ENCODE results near the gene SFXN3.

SFXN3 gene

DNA sequence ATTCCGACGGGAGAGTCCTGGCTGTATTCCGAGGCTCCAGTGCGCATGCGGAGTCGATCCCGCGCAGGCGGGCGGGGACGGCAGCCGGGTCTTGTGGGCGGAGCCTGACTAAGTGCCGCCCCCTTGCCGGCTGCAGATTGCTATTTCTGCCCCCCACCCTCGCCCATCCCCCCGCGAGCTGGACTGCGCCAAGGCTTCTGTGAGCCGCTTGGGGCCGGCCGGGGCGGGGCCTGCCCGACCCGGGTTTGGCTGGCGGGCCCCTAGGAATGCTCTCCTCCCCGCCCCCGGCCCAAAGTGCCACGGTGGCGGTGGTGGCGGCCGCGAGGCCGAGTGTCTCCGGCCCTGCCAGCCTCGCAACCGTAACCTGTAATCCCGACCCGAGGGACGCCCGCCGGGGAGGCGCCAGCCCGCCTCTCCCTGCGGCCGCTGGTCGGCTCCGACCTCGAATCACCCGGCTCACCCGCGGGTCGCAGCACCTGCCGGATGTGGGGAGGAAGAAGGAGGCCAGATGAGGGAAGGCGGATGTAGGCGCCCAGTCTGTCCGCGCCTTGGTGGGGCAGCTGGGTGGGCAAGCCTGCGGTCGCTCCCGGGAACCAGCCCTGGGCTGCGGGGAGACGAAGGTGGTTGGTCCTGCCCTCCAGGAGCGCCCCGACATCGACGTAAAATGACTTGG is 30.1 kb downstream of the SFXN3 start:
- DNase-seq = peak; percentile 78

DNA sequence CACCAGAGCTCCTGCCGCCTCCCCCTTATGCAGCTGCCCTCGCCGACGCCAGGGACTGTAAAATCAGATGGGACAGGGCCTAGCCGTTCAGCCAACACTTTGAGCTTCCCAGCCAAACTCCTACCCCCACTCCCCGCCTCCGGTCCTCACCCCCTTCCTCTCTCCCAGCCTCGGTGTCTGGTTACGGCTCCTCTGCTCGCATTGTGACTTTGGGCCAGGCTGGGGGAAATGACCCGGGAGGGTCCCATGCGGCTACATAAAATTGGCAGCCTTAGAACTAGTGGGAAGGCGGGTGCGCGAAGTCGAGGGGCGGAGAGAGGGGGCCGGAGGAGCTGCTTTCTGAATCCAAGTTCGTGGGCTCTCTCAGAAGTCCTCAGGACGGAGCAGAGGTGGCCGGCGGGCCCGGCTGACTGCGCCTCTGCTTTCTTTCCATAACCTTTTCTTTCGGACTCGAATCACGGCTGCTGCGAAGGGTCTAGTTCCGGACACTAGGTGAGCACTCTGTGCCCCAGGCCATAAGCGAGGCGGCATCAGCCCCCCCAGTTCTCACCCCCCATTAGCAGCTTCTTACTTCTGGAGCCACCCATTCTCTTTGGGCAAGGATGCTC is 30.7 kb downstream of the SFXN3 start, which contains the start of gene KAZALD1:
Gene KAZALD1, plus strand, starts transcription at position 366 of the 608 bp plus-strand sequence. CDS start 604 bp downstream, outside the sequence.
- DNase-seq = no peak

DNA sequence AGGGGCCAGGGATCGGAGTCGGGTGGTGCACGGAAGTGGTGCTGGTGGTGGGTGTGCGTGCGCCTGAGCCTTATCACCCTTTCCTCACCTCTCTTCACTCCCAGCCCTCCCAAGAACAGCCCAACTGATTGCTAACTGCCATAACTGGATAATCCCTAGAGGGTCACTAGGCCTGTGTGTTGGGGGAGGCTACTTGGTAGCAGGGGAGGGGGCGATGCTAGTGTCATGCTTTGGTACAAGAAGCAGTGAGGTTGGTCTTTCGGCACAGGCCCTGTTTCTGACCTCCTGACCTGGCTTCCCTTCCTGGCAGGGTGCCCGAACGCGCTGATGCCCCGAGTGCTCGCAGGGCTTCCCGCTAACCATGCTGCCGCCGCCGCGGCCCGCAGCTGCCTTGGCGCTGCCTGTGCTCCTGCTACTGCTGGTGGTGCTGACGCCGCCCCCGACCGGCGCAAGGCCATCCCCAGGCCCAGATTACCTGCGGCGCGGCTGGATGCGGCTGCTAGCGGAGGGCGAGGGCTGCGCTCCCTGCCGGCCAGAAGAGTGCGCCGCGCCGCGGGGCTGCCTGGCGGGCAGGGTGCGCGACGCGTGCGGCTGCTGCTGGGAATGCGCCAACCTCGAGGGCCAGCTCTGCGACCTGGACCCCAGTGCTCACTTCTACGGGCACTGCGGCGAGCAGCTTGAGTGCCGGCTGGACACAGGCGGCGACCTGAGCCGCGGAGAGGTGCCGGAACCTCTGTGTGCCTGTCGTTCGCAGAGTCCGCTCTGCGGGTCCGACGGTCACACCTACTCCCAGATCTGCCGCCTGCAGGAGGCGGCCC is 31.4 kb downstream of the SFXN3 start:
- peak; percentile 32 for DNase-seq

DNA sequence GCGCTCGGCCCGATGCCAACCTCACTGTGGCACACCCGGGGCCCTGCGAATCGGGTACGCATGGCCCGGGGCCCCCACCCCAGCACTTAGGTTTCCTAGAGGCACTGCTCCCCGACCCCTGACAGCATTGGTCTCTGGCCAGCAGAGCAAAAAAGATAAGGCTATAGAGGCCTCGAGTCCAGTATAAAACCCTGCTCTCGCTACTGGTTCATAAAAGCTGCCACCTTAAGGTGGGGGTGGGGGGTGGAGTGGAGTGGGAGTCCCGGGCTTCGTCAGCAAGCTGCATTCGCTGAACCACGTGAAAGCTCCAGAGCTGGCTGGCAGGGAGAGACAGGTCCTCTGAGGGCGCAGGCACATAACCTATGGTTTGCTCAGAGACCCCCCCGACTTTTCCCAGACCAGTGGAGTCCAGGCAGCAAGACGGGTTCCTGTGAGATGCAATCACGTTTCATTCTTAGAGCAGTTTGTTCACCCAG is 32.1 kb downstream of the SFXN3 start:
- no peak for DNase-seq

DNA sequence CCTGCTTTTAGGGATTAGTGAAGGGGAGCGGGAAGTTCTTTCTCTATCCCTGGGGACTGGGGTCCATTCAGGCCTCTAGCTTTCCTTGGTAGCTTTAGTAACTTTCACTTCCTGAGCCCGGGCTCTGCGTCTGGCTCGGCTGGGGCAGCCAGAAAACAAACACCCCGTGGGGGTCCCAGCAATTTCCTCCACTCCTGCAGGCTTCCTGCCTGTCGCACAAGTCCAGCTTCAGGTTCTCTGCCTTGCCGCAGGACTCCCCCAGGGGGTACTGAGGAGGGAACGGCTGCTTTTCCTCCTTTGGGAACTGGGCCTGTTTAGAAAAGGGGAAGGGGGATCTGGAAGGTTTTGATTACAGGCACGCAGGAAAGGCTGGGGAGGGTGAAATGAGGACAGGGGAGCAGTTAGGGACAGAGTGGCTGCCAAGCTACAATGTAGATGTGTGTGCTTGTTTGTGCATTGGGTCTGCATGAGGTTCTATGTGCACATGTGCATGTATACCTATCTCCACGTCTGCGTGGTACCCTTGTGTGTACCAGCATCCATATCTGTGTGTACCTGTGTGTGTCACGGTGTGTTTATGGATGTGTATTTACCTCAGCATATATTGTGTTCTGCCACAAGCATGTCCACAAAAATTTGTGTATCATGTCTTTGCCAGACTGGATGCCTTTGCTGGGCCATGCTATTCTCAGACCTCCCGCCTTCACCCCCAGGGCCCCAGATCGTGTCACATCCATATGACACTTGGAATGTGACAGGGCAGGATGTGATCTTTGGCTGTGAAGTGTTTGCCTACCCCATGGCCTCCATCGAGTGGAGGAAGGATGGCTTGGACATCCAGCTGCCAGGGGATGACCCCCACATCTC is 32.7 kb downstream of the SFXN3 start:
- no peak for DNase-seq

DNA sequence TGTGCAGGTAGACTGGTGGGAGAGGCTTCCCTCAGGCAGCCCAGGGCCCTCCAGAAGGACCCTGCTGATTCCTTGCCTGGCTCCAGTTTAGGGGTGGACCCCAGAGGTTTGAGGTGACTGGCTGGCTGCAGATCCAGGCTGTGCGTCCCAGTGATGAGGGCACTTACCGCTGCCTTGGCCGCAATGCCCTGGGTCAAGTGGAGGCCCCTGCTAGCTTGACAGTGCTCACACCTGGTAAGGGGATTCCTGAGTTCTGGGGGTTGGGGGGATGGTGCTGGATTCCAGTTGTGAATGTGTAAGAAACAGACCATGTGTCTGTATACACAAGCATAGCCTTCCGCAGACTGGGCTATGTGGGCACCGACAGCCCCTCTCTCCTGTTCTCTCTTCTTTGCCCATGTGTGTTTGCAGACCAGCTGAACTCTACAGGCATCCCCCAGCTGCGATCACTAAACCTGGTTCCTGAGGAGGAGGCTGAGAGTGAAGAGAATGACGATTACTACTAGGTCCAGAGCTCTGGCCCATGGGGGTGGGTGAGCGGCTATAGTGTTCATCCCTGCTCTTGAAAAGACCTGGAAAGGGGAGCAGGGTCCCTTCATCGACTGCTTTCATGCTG is 33.5 kb downstream of the SFXN3 start:
- no peak for DNase-seq

DNA sequence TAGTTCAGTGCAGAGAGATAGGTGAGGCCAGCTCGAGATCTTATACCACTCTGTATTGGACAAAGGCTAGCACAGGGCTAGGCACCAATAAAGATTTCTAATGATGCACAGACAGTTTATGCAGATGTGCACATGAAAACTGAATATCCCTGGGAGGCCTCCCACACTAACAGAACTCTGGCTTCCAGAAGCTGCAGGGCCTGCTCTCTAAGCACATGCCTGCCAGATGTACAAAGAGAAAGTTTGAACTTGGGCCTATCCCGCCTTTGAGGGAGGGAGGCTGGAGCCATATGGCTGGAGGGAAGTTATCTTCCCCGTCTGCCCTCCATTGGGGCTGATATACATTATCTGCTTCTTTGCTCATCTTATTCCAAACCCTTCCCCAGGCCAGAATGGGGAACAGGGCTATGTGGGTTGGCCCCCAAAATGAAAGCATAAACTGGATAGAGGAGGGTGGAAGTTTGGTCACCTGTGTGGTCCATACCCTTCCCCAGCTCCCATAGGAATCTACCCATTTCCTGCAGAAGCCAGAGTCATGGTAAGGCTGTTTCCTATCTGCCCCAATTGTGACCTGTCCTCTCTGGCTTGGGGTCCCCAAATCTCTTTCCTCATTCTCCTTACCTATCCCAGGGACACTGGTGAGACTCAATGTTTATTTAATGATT is 34.6 kb downstream of the SFXN3 start:
- DNase-seq = no peak

DNA sequence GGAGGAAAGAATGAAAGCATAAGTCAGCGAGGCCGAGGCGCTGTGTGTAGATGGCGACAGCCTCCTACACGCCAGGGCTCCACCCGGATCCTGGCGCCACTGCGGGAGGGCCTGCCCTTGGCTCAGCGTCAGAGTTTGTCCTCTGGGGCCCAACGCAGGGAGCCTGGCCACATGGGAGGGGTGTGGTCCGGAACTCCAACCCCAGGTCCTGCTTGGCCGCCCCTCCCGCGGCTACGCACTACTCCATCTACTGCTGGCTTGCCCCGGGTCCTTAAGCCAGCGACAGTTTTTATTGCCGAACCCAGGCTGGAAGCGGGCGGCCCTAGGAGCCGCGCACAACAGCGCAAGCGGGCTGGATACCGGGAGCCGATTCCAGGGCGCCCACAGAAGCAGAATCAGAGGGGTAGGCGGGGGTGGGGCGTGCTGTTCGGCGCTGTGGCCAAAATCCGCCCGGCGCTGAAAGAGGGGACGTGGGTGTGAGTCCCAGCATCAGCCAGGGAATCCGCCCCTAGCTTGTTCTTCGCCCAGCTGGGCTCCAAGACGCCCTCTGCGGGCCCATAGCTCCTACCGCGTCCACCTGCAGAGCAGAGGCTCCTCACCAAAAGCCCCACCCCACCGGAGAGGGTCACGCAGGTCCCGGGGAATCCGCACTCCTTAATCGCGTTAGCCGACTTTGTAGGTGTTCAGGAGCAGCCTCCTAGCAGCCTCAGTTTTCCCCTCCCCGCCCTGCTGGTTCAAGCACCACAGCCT is 35.3 kb downstream of the SFXN3 start:
- DNase-seq = peak; percentile 29

DNA sequence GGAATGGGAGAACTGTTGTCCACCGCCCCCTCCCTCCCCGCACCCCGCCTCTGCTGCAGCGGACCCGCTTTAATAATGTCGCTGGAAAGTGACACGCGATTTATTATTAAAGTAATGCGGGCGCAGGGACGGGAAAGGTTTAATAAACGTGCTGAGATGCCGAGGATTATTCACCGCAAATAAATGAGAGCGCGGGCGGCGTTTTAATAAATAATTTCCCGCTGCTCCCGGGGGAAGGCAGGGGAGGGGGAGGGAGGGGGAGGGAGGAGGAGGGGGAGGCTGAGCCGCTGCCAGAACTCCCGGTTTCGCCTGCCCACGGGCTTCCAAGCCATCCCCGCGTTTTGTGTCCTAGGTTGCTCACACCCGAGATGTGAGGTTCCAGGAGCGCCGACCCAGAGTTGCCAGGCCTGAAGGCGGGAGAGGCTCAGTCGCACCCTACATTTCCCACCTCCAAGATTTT is 35.9 kb downstream of the SFXN3 start:
- no peak for DNase-seq

DNA sequence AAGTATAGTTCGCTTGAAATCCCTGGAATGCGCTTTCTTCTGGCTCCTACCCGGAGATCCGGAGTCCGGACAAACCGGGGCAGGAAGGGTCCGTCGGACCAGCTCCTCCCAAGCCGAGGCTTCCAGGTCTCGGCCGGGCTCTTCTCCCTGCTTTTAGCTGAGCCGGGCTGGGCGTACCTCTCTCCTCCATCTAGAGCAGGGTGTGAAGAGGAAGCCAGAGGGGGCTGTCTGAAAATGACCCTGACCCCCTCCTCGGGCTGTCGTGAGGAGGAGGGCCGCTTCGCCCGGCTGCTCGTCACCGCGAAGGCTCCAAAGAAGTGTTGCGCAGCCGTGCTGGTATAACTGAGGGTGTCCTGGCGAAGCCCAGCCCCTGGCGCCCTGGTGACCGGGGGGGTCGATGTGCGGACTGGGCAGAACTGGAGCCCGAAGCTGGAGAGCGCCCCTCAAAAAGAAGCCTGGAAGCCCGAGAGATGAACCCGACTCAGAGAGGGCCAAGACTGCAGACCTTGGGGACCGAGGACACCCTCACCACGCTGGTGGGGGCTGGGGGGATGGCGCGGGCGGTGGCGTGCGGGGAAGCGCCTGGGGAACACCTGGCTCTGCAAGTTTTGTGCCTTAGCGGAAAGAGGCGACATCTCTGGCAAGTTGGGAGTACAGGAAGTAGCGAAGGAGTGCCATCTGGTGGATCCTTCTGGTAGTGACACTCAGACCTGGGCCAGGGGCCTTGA is 36.5 kb downstream of the SFXN3 start:
- DNase-seq = peak; percentile 56

DNA sequence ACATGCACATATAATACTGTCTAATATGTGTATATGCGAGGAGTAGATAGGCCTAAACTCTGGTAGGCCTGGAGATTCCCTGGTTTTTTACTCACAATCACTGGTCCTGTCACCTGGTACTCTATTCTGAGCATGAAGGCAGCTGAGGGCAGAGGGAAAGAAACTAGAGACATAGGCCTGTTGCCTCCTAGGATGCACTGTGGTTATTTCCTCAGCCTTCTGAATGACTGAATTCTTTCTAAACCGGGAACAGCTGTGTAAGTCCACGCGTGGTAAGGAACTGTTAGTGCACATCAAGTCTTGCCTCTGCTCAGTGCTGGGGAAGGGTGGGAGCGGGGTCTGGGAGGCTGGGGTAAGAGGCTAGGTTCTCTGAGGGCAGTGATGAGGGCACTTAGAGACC is 38.4 kb downstream of the SFXN3 start:
- DNase-seq = no peak

DNA sequence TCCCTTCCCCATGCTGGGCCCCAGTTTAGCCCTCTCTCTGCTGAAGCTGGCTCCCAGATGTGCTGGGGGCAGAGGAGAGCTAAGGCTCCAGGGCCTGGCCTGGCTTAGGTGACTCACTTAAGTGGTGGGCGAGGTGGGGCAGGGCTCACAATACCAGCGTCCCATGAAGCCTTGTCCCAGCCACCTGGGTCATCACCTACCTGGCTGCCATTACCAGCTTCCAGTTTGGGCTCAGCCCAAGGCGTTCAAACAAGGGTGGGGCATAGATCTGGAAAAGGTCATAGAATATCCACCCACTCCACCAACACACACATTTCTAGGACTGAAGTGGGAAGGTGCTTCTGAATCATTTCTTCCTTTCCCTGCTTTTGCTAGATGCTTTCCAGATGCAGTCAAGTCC is 39.1 kb downstream of the SFXN3 start:
- no peak for DNase-seq

DNA sequence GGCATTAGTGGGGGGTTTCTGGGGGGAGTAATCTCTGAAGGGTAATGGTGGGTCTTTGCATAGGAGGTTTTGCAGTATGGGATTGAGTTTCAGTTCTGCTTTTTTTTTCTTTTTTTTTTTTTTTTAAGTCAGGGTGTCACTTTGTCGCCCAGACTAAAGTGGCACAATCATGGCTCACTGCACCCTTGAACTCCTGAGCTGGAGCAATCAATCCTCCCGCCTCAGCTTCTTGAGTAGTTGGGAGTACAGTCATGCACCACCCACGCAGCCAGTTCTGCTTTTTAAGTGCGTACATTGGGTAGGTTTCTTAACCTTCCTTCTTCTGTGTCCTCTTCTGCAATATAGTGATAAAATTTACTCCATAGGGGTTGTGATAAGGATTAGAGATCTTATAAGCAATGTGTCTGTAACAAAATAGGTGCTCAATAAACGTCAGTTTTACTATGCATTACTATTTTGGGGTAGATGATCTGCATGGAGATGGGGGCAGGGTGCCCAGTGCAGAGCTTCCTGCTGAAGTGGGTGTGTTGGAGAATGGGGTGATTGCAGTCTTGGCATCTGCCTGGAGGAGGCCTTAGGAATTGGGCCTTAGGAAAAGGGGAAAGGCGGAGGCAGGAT is 40.3 kb downstream of the SFXN3 start:
- DNase-seq = no peak

DNA sequence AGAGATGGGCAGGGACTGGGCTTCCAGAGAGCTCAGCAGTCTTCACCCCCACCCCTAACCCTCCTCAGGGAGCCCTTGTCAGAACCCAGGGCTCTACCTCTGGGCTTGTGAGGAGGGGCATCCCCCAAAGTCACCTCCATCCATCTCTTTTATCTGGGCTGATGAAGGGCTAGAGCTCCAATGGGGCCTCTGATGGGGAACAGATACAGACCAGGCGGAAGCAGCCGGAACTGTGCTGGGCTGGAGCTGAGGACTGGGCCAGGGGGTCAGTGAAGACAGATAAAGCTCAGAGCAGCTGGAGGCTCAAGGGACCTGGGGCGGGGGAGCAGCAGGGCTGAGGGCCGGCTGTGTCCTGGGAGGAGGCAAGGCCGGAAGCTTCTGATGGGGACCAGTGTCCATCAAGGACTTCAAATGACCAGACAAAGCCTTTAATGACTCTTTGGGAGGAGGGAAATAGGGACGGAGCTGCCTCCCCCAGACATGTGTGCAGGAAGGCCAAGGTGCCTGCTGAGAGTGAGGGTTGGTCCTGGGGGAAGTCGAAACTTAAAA is 40.9 kb downstream of the SFXN3 start:
- no peak for DNase-seq

DNA sequence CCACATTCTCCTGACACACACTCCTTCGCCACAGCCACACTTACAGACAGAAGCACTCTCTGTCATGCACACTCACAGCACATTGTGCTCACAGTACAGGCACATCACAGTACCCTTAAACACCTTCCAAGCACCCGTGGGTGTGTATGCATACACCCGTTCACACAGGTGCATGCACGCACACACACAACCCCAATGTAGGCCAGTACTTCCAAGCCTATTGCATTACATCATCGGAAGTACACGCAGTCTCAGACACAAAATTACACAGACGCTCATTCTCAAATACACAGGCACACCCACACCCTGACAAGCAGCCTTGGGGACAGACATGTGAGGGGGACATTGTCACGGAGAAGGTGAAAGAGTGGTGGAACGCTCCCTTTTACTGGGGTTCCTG is 41.9 kb downstream of the SFXN3 start:
- DNase-seq = no peak

DNA sequence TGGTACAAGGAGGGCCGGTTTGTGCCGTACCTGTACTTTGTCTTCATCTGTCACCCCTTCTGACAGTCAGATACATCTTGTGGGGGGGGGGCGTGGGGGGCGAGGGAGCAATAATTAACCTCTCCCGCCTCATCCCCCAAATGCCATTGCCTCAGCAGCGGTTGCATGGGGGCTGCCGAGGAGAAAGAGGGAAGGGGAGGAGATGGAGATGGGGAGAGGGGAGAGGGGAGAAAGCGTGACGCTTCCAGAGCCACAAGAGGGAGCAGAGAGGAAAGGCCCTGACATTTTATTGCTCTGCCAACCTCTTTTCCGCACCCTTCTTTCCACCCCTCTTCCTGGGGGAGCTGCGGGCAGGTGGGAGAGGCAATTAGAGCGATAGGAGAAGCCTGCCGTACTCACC is 42.6 kb downstream of the SFXN3 start:
- no peak for DNase-seq

DNA sequence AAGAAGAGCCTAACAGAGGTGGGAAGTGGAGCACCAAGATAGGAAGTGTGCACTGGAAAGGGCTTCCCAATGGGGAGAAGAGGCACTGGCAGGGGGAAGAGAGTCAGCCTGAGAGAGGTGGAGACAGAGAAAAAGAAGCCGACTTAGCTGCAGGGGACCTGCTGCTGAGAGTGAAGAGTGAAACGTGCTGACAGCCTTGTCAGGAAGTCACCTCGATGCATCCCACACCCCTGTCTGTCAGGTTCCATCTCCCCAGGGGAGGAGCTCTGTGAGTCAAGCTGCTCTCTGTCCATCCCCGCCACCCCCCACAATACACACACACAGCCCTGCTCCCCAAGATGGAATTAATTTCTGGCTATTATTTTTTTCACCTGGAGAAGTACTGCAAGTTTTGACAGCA is 44.7 kb downstream of the SFXN3 start:
- no peak for DNase-seq

DNA sequence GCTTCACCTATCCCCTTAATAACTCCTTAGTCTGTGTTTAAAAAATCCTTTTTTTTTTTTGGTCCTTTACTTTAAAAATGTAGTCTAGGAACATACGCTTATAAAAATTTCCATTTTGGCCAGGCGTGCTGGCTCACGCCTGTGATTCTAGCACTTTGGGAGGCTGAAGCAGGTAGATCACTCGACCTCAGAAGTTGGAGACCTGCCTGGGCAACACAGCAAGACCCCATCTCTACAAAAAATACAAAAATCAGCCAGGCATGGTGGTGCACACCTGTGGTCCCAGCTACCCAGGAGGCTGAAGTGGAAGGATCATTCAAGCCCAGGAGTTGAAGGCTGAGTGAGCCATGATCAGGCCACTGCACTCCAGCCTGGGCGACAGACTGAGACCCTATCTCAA is 45.6 kb downstream of the SFXN3 start:
- no peak for DNase-seq

DNA sequence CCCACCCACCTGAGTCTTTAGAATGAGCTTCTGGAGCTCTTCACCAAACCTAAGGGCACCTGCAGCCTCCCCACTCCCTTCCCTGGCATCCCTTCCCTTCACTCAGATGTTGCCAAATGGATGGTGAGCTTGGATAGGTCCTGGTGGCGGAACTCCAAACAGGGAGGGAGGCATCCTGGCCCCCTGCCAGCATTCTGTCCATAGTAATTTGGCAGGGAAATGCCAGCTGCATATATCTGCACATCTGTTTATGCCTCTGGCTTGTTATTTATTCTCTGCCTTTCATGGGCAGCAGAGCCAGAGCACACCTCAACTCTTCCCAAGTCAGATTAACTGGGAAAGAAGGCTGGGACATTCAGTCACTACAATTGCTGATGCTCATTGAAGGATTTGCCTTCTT is 48.8 kb downstream of the SFXN3 start:
- DNase-seq = no peak

Data from NCI-H2171 (cell line).